ENCODE measurements around the gene DLGAP3.
"Not testable (repeated sequence)": the region's sequence is repeated elsewhere in the genome, so short reads cannot be mapped to it uniquely, and the experiment has no call there.

Gene DLGAP3

DNA sequence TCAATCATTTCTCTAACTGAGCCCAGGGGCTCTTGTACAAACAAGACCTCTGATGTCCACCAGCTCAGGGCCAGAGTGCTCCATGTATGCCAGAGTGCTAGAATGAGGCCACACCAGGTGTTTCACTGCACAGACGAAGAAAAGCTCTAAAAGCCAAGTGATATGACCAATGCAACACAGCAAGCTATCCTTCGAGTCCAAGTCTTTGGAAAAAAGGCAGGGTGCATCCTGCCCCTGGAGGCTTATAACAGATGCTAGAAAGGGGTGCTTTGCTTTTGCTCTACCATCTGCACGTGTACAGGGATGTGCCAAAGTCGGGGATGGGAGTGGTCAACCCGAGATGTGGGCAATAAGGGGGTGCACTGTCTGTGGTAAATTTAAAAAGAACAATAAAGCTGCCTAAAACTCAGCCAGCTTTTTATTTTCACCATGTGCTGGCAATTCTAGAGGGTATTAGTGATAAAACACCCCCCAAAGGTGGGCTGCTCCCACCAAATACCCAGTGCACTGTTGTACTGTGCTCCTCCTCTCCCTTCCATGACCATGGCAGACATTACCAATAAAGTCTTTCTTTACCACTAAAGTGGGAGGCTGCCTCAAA lies 102.0 kb downstream of the DLGAP3 start:
- DNase-seq: no peak

DNA sequence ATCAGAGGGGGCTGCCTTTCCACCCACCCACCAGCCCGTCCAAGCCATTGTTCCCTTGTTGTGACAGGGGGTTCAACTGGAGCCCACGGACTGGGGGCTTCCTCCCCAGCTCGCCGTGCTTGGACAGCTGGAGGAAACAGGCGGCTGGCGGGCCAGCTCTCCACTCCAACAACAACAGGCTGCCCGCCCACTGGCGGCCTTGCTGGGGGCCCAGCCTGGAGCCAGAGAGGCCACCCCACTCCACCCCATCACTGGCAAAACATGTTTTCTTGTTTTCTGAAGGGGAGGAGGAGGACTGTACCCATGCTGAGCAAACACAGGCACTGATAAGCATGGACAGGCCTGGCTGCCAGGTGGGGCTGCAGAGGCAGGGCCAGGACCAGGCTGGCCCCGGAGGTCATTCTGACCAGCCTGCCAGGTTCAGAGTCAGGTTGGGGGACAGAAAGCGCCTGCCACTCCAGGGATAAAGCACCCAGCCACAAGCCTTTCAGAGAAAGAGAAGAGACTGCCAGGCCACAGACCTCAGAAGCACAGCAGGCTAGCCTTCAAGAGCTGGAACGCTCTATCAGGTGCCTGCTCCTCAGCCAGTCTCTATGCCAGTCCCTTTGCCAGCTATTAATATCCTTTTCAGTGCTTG lies 103.9 kb downstream of the DLGAP3 start:
- DNase-seq: no peak

DNA sequence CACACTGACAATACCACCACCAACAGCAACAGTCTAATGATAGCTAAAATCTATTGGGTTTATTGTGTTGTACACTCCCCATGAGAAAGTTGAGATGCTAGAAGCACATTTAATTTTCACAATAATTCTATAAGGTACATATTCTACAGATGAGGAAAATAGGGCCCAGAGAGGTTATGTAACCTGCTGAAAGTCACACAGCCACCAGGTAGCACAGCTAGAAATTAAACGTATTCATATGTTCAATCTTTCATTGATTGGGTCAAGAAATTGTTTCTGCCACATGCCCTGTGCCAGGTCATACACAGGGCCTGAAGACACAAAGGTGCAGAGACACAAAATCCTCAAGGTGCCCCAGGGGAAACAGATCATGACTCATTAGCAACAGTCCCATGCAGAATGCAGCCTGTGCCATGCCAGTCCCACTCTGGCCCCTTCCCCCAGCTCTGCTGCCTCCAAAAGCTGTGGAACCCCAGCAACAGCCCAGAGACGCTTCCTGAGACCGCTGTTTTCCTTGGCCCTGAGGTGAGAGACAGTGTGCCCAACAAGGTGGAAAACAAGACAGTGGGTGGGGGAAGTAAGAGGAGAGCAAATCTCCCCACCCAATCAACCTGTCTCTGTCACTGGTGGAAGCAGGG lies 104.5 kb downstream of the DLGAP3 start:
- DNase-seq: no peak

DNA sequence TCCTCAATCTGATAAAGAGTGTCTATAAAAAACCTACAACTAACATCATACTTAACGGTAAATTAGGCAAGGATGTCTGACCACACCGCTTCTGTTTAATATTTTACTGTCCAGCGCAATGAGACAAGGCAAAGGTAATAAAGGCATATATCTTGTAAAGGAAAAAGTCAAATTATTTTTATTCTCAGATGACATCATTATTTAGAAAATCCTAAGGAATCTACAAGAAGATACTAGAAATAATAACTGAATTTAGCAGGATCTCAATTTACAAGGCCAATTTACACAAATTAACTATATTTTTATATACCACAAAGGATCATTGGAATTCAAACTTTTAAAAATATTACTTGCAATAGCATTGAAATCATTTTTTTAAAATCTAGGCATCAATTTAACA lies 107.2 kb downstream of the DLGAP3 start:
- no peak for DNase-seq

DNA sequence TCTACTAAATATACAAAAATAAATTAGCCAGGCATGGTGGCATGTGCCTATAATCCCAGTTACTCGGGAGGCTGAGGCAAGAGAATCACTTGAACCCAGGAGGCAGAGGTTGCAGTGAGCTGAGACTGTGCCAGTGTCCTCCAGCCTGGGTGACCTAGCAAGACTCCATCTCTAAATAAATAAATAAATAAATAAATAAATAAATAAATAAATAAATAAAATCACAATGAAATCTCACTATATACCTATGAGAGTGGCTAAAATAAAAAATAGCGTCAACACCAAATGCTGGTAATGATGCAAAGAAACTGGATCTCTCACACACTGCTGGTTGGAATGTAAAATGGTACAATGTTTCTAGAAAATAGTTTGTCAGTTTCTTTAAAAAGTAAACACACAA lies 110.6 kb downstream of the DLGAP3 start:
- DNase-seq: not testable (repeated sequence)

DNA sequence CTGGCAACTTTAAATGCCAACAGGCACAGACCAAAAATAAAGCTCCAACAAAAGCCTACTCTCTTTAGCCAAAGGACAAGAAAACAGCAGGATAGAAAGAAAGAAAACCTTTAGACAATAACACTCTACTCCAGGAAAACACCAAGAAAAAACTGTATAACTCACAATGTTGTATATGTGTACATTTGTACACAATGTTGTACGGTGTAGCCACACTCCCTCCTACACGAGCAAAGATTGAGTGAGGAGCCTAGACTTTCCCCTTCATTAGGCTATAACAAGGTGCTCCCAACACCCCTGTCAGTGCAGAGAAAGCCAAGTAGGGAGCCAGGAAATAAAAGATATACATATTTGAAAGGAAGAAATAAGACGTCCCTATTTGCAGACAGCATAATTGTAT lies 112.7 kb downstream of the DLGAP3 start:
- no peak for DNase-seq

DNA sequence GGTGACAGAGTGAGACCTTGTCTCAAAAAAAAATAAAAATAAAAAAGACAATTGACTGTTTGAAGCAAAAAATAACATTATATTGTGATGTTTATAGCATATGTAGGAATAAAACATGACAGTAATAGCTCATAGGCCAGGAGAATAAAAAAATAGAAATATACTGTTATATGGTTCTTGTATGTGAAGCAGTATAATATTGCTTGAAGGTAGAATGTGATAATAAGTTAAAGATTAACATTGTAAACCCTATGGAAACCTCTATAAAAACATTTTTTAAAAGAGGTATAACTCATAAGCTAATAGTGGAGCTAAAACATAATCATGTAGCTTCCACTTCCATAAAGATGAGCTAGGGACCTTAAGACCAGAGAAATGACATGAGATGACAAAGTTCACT lies 113.1 kb downstream of the DLGAP3 start:
- DNase-seq: no peak

Measured in islet precursor cell (in vitro differentiated cells).